Skin epidermis (tissue), 12 donors: Measurements from ENCODE around the gene CST8.
"Not testable (repeated sequence)": the region's sequence is repeated elsewhere in the genome, so short reads cannot be mapped to it uniquely, and the experiment has no call there.

Experiments
- H3K27ac ChIP-seq, 21 experiments: fragments of 200-600 bp; sonication (generic) in 11 of 21; one replicate each; pipeline ENCODE4 v1.5.0; 2020; ENCODE audit warnings: mild to moderate bottlenecking in 3 of 21, inconsistent platforms in 2 of 21, moderate library complexity in 2 of 21
- H3K4me3 ChIP-seq, 7 experiments: fragments of 200-600 bp; sonication (generic) in 2 of 7; one replicate each; pipeline ENCODE4 v1.5.0; 2020; ENCODE audit warnings: inconsistent platforms in 2 of 7, mild to moderate bottlenecking in 2 of 7, moderate library complexity in 1 of 7

Gene CST8

GRCh38 chr20:23490817-23491216 lies at the start of gene CST8:
CST8 (plus strand) TSS chr20:23491117; CDS start chr20:23491668, 551 bp downstream.
- H3K4me3 ChIP-seq: no peak within 1 kb of the TSS

GRCh38 chr20:23441850-23442313 lies 49.0 kb upstream of the CST8 start:
- Histone ChIP-seq H3K4me3 (no peak overlapping the region), H3K27ac (no peak overlapping the region)

More at GRCh38 chr20:23490817-23491216, at the start of gene CST8:
- H3K27ac ChIP-seq: no peak within 1 kb of the TSS

GRCh38 chr20:23442436-23442835 lies 48.5 kb upstream of the CST8 start:
- H3K4me3 ChIP-seq: no peak overlapping the region

GRCh38 chr20:23444859-23445258 lies 46.1 kb upstream of the CST8 start:
- H3K4me3 ChIP-seq: no peak overlapping the region
- H3K27ac ChIP-seq: no peak overlapping the region

More at GRCh38 chr20:23442436-23442835, 48.5 kb upstream of the CST8 start:
- no peak overlapping the region for H3K27ac ChIP-seq

- no peak overlapping the region for H3K4me3 ChIP-seq
- H3K27ac ChIP-seq: no peak overlapping the region
Measured at GRCh38 chr20:23445596-23446217, 45.2 kb upstream of the CST8 start.

- Histone ChIP-seq H3K4me3 (no peak overlapping the region), H3K27ac (no peak overlapping the region)
Measured at GRCh38 chr20:23446505-23446904, 44.4 kb upstream of the CST8 start.

GRCh38 chr20:23448167-23448566 lies 42.8 kb upstream of the CST8 start:
- Histone ChIP-seq H3K27ac (no peak overlapping the region), H3K4me3 (no peak overlapping the region)

- Histone ChIP-seq H3K27ac (no peak overlapping the region), H3K4me3 (no peak overlapping the region)
Measured at GRCh38 chr20:23449421-23449820, 41.5 kb upstream of the CST8 start.

GRCh38 chr20:23450877-23451276 lies 40.0 kb upstream of the CST8 start:
- no peak overlapping the region for H3K4me3 ChIP-seq
- no peak overlapping the region for H3K27ac ChIP-seq

- no peak overlapping the region for H3K27ac ChIP-seq
Measured at GRCh38 chr20:23451956-23452487, 38.9 kb upstream of the CST8 start.

GRCh38 chr20:23452776-23453175 lies 38.1 kb upstream of the CST8 start, which contains the start of gene CST11:
CST11 (minus strand) TSS chr20:23452876; CDS start chr20:23452811, 65 bp downstream.
- Histone ChIP-seq H3K27ac (no peak within 1 kb of the TSS), H3K4me3 (no peak within 1 kb of the TSS)

More at GRCh38 chr20:23451956-23452487, 38.9 kb upstream of the CST8 start:
- no peak overlapping the region for H3K4me3 ChIP-seq

GRCh38 chr20:23453549-23454543 lies 37.1 kb upstream of the CST8 start:
- H3K27ac ChIP-seq: no peak overlapping the region
- H3K4me3 ChIP-seq: no peak overlapping the region

- no peak overlapping the region for H3K27ac ChIP-seq
- H3K4me3 ChIP-seq: no peak overlapping the region
Measured at GRCh38 chr20:23454816-23455215, 36.1 kb upstream of the CST8 start.

- no peak overlapping the region for H3K4me3 ChIP-seq
- H3K27ac ChIP-seq: peak overlapping the region in 3 of 21 experiments; percentile 34 to 52 (median 35)
Measured at GRCh38 chr20:23455639-23456038, 35.3 kb upstream of the CST8 start.

GRCh38 chr20:23456409-23456808 lies 34.5 kb upstream of the CST8 start:
- H3K4me3 ChIP-seq: no peak overlapping the region
- peak overlapping the region in 3 of 21 experiments; percentile 34 to 52 (median 35) for H3K27ac ChIP-seq

- H3K27ac ChIP-seq: peak overlapping the region in 2 of 21 experiments; percentile 34 to 52
- H3K4me3 ChIP-seq: no peak overlapping the region
Measured at GRCh38 chr20:23456873-23457272, 34.0 kb upstream of the CST8 start.

GRCh38 chr20:23459461-23460150 lies 31.3 kb upstream of the CST8 start:
- no peak overlapping the region for H3K4me3 ChIP-seq
- no peak overlapping the region for H3K27ac ChIP-seq

GRCh38 chr20:23461180-23461579 lies 29.7 kb upstream of the CST8 start:
- no peak overlapping the region for H3K27ac ChIP-seq
- H3K4me3 ChIP-seq: no peak overlapping the region

GRCh38 chr20:23466961-23467360 lies 24.0 kb upstream of the CST8 start:
- H3K4me3 ChIP-seq, H3K27ac ChIP-seq: not testable (repeated sequence)

- H3K27ac ChIP-seq, H3K4me3 ChIP-seq: not testable (repeated sequence)
Measured at GRCh38 chr20:23472306-23472705, 18.6 kb upstream of the CST8 start.
